HG03460 (cell line): ENCODE data around the gene POP7.
"Not testable (repeated sequence)": the region's sequence is repeated elsewhere in the genome, so short reads cannot be mapped to it uniquely, and the experiment has no call there.

Experiments
- ATAC-seq: cut with Tn5 transposase; IDR thresholded peaks from one replicate; pipeline ENCODE4 v1.9.1; 2021; ENCODE audit not compliant: unreplicated experiment

Gene POP7

DNA sequence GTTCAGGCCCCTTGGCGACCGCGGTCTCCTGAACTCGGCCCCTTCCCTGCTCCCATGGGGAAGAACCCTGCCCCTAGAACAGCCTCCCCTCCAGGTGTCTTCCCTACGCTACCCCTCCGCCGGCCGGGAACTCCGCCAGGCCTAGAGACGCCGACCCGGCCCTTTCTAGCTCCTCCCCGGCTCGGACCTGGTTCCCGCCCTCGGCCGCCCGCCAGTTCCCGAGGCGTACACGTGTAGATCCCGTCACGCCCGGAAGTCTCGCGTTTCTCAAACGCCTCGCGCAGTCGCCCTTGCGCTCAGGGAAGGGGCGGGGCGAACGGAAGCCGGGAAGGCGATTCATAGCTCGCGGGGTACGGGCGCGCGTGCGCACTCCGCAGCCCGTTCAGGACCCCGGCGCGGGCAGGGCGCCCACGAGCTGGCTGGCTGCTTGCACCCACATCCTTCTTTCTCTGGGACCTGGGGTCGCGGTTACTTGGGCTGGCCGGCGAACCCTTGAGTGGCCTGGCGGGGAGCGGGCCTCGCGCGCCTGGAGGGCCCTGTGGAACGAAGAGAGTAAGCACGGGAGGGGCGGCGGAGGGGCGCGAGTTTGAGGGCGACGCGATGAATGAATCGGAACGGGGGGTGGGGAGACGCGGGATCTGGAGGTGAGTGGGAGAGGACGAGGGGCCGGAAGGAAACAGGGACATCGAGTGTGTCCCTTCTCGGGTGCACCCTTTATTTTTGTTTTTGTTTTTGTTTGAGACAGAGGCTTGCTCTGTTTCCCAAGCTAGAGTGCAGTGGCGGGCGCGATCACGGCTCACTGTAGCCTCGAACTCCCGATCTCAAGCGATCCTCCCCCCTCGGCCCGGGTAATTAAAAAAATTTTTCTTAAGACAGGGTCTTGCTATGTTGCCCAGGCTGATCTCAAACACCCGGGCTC, at the start of gene POP7:
Gene POP7, plus strand, starts transcription at position 369 of the 919 bp plus-strand sequence. CDS start 710 bp downstream, outside the sequence.
- peak; percentile 90 for ATAC-seq

DNA sequence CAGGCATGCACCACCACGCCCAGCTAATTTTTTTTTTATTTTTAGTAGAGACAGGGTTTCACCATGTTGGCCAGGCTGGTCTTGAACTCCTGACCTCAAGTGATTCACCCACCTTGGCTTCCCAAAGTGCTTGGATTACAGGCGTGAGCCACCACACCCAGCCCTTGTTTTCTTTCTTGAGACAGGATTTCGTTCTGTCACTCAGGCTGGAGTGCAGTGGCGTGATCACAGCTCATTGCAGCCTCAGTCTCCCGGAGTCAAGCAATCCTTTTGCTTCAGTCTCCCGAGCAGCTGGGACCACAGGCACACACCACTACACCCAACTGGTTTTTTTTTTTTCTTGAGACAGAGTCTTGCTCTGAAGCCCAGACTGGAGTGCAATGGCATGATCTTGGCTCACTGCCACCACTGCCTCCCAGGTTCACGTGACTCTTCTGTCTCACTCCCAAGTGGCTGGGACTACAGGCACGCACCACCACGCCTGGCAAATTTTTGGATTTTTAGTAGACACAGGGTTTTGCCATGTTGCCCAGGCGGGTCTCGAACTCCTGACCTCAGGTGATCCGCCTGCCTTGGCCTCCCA, 43.6 kb upstream of the POP7 start:
- not testable (repeated sequence) for ATAC-seq

DNA sequence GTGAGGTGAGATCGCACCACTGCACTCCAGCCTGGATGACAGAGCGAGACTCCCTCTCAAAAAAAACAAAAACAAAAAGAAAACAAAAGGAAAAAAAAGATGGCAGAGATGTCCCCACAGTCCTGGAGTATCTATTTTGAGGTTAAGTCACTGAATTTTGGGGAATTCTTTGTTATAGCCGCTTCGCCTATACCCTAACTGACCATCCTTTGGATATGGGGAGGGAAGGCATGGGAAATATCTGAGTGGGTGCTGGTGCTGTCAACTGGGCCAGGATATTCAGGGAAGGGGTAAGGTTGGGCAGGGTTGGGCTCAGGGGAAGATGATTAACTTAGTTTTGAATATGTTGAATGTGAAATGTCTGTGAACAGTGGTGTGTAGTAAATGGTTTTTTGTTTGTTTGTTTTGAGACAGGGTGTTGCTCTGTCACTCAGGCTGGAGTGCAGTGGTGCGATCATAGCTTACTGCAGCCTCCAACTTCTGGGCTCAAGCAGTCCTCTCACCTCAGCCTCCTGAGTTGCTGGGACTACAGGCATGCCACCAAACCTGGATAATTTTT, 40.7 kb upstream of the POP7 start:
- ATAC-seq = no peak

DNA sequence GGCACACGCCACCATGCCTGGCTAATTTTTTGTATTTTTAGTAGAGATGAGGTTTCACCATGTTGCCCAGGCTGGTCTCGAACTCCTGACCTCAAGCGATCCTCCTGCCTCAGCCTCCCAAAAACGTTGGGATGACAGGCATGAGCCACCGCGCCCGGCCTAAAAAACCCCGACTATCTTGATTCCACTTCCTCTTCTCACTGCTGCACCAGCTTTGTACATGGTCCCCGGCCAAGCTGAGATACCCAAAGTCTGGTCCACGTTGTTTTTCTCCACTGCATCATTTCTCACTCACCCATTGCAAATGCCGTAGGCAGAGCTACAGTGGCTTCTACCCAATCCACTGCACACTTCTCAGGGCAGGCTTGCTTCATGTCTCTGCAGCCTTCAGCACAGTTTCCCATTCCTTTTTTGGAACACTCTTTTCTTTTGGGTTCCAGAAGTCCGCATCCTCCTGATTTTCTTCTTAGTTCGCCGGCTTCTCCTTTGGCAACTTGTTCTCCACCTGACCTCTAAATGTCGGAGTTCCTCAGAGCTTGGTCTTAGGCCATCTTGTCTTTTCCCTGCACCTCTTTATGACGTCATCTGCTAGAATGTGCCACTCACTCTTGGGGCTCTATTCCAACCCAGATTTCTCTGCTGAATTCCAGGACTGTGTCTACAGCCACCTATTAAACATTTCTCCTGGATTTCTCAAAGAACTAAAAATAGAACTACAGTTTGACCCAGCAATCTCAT, 38.4 kb upstream of the POP7 start:
- no peak for ATAC-seq

DNA sequence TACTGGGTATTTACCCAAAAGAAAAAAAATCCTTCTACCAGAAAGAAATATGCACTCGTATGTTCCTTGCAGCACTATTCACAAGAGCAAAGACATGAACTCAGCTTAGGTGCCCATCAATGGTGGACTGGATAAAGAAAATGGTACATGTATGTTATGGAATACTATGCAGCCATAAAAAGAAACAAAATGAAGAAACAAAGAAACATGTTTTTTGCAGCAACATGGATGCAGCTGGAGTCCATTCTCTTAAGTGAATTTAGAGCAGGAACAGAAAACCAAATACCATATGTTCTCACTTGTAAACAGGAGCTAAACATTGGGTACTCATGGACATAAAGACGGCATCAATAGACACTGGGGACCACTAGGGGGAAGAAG, 37.9 kb upstream of the POP7 start:
- ATAC-seq = no peak

DNA sequence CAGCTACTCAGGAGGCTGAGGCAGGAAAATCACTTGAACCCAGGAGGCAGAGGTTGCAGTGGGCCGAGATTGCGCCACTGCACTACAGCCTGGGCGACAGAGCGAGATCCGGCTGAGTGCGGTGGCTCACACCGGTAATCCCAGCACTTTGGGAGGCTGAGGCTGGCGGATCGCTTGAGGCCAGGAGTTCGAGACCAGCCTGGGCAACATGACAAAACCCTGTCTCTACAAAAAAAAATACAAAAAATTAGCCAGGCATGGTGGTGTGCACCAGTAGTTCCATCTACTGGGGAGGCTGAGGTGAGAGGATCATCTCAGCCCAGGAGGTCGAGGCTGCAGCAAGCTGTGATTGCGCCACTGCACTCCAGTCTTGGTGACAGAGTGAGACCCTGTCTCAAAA, 36.8 kb upstream of the POP7 start:
- ATAC-seq = not testable (repeated sequence)

DNA sequence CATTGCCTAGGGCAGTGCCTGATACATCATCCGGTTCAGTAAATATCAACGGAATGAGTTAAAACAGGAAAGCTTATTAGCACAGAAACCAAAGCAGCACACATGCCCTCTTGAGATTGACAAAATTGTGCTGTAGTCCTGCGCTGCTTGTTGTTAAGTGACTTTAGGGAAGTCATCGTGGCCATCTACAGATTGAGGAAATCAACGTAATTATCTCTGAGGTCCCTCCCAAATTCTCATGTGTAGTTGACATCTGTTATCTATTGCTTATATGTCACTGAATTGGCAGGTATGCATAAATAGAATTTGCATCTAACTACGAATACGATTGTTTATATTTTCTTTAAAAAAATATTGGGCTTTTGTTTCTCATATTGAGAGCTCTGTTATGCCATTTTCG, 35.8 kb upstream of the POP7 start:
- no peak for ATAC-seq

DNA sequence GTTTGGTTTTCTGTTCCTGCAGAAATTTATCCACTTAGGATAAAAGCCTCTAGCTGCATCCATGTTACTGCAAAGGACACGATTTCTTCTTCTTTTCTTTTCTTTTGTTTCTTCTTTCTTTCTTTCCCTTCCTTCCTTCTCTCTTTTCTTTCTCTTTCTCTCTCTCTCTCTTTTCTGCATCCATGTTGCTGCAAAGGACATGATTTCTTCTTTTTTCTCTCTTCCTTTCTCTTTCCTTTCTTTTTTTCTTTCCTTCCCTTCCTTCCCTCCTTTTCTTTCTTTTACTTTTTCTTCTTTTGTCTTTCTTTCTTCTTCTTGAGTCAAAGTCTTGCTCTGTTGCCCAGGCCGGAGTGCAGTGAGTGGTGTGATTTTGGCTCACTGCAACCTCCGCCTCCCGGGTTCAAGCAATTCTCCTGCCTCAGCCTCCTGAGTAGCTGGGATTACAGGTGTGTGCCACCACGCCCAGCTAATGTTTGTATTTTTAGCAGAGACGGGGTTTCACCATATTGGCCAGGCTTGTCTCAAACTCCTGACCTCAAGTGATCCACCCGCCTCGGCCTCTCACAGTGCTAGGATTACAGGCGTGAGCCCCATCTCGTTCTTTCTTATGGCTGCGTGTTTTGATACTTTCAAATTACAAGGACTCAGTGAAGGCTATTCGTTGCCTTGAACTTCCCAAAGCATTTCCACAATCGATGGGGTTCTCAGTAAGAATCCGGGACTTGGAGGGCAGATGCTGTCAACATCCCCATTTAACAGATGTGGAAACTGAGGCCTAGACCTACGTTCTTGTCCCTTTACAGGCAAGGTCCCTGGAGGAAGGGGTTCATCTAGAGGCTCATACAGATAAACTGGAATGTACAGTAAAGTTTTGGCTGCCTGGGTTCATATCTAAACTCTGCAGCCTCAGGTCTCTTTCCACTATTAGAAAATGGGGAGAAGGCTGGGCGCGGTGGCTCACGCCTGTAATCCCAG, 34.3 kb upstream of the POP7 start:
- ATAC-seq = no peak

DNA sequence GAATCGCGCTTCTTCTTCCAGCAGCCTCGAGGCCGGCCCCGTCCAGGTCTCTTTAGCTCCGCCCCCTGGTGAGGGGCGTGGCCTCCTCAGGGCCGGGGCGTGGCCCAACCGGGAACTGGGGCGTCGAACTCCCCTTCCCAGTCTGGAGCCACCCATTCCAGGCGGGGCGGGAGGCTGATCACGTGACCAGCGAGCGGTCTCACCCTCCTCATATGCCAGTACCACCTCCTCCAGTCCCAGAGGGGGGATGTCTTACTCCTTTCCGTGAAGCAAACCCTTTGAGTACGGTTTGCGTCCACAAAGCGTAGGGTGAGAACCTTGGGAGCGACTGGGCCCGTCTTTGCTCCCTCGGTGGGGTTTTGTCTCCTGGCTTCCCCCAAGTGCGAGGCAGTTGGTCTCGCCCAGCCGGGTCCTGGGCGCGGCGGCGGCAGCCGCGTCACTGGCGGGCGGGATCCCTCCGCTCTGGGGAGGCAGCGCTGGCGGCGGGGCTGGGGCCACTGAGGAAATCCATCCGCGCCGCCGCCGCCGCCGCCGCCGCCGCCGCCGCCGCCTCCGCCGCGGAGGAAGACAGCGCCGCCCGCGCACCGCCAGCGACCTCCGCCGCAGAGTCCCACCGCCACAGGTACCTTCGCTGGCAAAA, 32.5 kb upstream of the POP7 start, which contains the start of gene GNB2:
Gene GNB2, plus strand, starts transcription at position 439 of the 640 bp plus-strand sequence. CDS start 2,526 bp downstream, outside the sequence.
- peak; percentile 43 for ATAC-seq

DNA sequence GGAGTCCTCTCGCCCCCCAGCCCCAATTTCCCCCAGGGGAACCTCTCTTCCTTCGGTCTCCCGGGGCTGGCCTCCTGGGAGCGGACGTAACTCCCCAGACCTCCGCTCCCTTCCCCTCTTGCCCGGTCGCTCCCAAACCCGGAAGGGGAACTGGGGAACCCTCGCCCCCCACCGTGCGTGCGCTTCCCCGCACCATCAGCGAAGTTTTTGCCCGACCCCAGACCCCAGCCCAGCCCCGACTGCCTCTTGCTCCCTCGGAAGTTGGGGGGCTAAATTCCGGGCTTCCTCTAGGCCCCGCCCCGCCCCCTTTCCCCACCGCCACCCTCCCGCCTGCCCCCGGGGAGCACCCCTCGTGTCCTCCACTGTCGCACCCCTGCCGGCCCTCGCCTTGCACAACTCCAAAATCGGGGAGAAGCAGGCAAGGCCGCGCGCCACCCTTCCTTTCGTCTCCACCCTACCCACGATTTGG, 31.9 kb upstream of the POP7 start:
- no peak for ATAC-seq

DNA sequence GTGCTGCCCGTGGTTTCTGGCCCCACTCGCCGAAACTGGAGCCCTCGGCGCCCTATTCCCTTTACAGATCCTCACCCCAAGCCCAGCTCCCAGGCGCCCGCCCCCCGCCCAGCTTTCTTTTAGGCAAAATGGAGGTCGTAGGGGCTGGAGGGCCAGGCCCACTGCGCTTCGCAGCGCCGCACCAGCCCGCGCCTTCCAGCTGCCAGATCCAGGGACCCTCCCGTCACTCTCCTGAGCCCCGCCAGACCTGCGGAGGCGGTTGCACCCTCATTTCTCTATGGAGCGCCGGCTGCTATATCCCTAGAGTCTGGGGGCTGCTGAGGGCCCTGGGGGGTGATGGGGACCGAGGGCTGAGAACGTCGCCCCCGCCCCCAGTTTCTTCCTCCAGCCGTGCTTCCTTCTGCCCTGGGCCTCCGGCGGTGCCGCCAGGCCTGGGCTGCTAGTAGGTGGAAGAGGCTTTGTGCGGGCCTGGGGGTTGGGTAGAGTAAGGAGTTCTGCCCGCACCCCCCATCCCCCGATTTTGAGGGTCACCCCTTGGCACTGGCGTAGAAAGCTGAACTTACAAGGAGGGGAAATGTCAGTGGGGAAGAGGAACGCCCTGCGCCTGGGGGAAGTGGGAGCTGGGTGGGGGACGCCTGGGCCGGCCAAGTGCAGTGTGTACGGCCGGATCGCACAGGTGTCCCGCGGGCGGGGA, 31.4 kb upstream of the POP7 start:
- ATAC-seq = no peak

DNA sequence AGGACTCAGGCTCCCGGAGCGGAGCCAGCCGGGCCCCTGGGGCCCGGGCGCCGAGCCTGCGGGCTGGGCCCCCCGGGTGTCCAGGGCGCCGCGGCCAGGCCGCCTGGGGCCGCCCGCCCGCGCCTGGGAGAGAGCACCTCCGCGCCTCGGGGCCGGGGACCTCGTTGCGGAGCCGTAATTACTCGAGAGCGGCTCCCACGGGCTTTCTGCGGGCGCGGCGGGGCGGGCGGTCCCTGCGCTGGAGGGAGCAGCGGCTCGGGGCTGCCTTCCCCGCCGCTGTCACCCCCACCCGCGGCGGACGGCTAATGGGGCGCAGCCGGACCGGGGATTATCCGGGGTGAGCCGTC, 30.8 kb upstream of the POP7 start:
- no peak for ATAC-seq

DNA sequence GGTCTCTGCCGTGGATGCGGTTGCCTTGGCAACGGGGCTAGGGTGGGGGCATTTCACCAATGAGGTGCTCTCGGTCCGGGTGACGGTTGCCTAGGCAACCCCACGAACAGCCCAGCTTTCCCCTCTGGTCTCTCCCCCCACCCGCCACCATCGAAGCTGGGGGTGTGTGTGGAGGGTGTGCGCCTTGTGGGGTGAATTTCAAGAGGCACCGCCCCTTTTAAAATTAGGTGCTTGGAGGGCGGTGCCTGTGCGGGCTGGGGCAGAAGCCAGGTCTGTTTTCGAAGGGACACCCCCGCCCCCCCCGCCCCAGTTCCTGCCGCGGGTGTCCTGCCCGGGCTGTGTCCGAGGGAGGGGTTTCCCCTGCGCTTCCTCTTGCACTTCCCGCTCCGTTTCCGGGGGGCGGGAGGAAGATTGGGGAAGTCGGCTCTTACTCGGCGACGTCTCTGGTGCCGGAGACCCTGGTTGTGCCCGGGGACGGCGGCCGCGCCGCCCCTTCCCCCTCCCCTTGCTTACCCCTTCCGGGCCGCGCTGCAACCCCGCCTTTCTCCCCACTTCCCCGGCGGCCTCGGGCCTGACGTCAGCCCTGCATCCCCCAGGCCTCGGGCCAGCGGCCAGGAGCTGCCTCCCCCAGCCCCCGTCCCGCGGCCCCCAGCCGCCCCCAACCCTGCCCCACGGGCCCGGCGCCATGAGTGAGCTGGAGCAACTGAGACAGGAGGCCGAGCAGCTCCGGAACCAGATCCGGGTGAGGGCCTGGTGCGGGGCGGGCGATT, 30.2 kb upstream of the POP7 start:
- ATAC-seq = no peak

DNA sequence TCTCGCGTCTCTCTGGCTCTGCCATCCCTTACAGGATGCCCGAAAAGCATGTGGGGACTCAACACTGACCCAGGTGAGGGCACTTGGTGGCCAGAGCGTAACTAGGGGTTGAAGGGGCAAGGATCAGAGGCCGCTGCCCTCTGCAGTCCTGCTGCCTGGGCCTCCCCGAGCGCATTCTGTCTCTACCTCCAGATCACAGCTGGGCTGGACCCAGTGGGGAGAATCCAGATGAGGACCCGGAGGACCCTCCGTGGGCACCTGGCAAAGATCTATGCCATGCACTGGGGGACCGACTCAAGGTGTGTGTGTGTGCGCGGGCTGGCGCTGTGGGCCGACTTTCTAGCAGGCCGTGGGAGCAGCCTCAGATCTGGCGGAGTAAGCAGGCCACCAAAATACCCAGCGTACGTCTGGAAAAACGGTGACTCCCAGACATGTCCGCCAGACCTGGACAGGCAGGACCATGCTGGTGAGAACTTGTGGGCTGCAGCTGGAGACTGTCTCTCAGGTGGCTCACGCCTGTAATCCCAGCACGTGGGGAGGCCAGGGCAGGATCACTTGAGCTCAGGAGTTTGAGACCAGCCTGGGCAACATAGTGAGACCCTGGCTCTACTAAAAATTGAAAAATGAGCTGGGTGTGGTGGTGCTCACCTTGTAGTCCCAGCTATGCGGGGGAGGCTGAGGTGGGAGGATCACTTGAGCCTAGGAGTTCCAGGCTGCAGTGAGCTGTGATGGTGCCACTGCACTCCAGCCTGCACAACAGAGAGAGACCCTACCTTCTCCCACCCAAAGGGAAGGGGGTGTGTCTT, 29.2 kb upstream of the POP7 start:
- ATAC-seq = no peak

DNA sequence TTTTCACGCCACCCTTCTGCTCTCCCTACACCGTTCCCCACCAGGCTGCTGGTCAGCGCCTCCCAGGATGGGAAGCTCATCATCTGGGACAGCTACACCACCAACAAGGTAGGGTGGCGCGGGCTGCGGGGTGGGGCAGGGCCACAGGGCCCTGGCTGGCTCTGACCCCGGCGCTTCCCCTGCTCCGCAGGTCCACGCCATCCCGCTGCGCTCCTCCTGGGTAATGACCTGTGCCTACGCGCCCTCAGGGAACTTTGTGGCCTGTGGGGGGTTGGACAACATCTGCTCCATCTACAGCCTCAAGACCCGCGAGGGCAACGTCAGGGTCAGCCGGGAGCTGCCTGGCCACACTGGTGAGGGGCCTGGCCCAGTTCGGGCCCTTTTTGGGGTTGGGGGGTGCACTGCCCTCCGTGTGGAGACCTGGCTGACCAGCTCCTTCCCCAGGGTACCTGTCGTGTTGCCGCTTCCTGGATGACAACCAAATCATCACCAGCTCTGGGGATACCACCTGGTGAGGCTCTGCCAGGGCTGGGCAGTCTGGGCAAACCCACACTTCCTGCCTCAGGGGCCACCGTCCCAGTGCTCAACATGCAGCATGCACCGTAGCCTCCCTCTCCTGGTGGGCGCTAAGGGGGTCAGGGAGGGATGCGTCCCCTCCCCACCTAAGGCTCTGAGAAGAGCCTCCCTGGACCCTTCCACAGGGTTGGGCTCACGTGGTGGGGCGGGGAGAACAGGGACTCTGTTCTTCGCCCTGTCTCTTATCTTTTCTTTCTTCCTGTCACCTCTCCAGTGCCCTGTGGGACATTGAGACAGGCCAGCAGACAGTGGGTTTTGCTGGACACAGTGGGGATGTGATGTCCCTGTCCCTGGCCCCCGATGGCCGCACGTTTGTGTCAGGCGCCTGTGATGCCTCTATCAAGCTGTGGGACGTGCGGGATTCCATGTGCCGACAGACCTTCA, 28.3 kb upstream of the POP7 start:
- ATAC-seq = no peak

DNA sequence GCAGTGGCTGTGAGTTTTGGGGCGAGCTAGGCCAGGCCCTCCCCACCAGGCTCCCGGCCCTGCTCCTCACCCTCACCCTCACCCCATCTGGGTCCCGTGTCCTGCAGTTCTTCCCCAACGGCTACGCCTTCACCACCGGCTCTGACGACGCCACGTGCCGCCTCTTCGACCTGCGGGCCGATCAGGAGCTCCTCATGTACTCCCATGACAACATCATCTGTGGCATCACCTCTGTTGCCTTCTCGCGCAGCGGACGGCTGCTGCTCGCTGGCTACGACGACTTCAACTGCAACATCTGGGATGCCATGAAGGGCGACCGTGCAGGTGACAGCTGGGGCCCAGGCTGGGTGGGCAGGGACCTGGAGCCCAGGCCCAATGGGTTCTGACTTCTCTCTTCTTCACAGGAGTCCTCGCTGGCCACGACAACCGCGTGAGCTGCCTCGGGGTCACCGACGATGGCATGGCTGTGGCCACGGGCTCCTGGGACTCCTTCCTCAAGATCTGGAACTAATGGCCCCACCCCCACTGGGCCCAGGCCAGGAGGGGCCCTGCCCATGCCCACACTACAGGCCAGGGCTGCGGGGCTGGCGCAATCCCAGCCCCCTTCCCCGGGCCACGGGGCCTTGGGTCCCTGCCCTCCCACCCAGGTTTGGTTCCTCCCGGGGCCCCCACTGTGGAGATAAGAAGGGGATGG, 27.5 kb upstream of the POP7 start:
- ATAC-seq = no peak
